ENCODE measurements around the gene ASB10.

ASB10 gene

DNA sequence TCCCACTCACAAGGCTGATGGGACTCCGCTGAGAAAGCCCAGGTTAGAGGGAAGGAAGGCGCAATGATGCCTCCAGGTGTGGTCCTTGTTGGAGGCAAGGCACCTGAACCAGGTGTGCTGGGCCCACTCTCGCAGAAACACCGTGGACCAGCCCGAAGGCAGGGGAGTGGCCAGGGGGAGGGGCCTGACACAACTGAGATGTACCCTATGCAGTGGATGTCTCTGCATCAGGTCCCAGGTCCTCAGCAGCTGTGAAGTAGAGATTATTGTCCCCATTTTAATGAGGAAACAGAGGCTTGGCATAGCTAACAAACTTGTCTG is 51.6 kb downstream of the ASB10 start:
- DNase-seq, result no peak

DNA sequence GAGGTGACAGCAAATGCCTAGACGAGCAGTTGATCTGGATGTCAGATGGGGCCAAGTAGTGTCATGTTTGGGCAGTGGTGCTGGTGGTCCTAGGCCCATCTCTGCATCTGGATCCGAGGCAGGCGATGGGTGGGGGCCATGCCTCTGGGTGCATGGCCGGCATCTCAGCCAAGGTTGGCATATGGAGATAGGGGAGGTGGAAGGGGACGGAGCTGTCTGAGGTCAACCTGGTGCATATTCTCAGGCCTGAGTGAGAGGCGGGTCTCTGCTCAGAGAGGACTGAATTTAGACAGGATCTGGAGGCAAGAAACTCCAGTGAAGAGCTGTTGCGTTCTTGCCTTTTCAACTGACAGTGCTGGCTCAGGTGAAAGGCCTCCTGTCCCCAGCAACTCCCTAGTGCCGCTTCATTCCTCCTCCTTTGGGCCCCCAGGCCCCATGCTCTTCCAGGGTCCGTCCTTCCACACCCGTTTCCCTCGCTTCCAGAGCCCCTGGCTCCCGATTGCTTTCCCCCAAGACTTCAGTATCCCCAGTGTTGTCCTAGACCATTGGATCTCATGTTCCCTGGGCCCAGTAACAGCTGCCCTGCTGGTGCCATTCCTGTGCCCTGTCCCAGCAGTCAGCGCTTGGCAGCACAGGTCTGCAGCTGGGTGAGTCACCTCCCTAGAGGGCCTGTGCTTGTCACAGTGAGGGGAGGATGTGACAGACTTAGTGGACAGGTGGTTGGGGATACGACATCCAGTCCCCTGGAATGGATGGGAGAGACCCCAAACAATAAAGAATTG is 52.1 kb downstream of the ASB10 start:
- no peak for DNase-seq

DNA sequence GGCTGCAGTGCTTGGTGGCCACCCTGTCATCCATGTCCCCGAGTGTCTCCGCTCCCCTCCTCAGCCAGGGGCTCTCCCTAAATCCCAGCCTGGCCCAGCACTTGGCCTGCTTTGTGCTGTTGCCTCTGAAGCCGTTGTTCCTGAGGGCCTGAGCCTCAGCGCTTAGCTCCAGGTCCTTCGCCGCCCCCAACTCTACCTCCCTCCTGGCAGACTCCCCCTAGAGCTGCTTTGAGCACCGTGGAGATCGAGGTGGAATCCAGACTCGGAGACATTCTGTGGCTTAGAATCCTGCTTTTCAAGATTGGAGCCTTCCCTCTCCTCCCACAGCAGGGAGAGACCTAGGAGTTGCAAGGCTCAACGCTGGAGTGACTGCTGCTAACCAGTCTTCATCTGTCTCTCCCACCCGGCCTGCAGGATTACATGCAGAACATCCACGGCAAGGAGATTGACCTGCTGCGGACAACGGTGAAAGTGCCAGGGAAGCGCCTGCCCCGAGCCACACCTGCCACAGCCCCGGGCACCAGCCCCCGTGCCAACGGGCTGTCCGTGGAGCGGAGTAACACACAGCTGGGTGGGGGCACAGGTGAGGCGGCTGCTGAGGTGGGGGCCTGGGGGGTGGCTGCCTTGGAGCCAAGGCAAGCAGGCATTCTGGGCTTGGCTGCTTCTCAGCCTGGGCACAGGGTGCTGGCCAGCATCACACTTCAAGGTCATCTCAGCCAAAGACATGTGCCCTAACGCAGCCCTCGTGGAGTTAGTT is 52.9 kb downstream of the ASB10 start:
- DNase-seq, result no peak

DNA sequence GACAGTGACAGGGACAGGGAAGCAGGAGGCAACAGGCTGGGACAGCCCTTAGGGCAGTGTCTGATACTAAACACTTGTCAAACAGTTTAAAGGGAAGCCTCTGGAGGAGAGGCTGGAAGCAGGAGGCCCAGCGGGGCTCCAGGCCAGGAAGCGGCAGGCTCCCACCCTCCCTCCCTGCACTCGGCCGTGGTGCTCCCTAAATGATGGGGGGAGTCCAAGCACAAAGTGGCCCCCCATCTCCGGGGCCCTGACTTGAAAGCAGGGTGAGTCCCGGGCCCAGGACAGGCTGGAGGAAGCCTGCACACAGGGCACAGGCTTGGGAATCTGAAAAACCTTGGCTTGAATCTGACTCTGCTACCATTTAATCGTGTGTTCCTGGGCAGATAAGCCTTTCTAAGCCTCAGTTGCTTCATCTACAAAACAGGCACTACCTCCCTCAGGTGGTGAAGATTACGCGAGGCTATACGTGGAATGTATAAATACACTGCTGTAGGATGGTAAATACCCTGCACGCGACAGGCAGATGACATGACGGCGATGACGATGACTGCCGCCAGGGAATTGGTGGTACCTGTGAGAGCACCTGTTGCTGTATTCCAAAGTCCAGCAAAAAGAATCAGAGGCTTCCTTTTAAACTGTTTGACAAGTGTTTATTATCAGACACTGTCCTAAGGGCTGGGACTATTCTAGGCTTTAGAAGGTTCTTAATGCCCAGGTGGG is 53.6 kb downstream of the ASB10 start:
- DNase-seq, result no peak

DNA sequence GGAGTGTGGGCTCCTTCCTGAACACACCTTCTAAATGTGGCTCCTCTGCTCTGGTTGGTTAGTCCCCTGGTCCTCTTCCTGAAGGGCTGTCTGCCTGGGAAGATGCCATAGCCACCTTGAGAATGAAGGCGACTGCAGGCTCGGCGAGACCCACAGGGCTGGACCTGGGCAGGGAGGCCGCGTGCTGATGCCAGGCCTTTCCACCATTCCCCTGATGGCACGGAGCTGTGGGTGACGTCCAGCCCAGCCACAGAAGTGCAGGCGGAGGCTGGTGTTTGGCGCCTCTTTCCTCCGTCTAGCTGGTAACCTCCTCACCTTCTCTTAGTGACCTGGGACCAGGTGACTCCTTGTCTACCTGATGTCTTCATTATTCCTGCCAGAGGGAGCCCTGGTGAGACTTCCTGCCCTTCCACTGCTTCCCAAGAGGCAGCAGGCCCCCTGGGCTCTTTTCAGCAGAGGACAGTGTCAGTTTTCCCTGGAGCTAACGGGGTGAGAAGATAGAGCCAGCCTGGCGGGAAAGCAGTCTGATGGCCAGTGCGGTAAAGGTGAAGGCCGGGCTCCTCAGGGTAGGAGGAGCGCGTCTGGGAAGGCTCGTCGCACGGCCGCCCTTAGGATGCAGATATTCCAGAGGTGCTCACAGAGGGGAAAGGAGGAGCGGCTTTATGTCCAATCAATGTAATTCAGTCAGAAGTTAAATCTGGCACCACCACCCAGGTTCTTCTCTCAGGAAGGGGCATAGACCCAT is 54.4 kb downstream of the ASB10 start:
- no peak for DNase-seq

DNA sequence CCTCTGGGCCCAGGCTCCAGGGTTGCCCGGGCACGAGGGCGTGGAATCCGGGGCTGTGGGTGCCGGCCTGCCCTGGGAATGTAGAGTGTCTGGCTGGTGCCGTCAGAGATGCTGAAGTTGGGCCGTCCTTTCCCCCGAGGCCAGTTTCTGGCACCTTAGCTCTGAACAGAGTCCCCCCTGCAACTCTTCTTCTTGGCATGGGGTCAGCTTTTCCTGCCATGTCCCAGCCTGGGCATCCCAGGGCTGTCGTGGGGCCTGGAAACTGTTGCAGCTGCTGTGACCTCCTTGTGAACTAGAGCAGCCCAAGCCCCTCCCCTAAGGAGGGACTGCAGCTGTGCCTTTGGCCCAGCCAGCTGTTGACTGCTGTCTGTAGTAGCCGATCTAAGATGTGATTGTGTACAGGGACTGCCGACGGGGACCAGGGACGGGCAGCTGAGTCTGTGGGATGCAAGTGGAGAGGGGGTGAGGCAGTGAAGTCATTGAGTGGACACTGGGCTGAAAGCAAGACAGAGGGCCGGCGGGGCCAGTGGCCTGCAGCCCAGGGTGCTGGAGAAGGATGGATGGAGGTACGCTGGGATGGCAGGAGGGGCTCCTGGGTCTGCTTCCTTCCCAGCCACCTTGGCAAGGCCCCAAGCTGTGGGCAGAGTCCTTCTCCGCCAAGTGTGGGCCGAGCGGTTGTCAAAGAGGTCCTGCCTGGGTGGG is 55.3 kb downstream of the ASB10 start:
- DNase-seq, result no peak

DNA sequence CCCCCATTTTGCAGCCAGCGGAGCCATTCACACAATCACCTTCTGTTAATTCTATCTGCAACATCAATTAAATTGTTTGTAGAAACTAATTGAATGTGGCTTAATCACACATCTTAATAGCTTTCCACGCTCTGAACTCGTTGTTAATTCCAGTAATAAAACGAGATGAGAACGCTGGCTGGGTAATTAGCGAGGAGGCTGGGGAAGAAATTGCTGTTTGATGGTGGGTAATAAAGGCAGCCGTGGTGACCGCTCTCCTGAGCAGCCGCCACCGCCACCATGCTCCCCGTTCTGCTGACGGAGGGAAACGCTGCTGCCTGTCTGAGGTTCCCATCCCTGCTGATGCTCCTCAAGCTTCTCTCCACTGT is 55.8 kb downstream of the ASB10 start:
- DNase-seq, result no peak

DNA sequence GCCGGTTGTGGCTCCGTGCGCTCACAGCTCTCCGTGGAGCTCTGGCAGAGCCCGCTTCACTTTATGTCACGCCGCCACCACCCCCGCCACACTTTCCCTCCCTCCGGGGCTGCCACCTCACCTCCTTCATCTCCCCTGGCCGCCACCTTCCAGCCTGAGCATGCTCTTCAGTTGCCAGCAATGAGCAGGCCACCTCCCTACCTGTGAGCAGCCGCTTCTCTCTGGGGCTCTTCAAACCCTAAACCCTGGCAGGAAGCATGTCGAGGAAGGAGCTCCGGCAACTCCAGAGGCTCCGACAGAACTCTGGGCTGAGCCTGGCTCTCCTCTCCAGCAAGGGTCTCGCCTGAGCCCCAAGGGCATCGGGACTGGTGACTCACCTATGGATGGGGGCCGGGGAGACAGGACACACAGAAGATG is 56.3 kb downstream of the ASB10 start:
- DNase-seq, result no peak

DNA sequence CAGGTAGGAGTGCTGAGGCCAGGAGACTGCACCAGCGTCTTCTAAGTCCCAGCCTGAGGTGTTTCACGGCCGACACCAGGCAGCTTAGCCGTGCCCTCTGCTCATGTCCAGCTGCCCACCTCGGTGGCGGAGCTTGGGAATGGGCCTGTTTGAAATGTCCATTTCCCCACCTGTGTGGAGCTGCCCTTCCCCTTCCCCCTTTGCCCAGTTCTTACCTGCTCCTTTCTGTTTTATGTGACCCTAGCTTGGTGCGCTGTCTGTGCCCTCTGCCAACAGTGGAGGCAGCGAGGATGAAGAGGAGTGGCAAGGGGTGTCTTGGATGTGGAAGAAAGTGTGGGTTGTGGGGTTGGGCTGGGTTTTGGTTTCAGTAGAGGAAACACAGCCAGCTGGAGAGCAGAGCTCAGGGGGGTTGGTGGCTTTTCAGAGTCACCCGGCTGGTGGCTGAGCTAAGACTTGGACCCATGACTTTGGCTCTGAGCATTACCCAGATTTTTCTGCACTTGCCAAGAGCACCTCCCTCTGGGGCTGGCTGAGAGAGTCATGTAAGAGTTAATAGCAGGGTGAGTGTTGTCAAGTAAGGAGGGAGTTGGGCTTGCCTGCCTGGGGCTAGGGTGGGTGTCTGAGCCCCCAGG is 57.0 kb downstream of the ASB10 start:
- DNase-seq, result no peak

DNA sequence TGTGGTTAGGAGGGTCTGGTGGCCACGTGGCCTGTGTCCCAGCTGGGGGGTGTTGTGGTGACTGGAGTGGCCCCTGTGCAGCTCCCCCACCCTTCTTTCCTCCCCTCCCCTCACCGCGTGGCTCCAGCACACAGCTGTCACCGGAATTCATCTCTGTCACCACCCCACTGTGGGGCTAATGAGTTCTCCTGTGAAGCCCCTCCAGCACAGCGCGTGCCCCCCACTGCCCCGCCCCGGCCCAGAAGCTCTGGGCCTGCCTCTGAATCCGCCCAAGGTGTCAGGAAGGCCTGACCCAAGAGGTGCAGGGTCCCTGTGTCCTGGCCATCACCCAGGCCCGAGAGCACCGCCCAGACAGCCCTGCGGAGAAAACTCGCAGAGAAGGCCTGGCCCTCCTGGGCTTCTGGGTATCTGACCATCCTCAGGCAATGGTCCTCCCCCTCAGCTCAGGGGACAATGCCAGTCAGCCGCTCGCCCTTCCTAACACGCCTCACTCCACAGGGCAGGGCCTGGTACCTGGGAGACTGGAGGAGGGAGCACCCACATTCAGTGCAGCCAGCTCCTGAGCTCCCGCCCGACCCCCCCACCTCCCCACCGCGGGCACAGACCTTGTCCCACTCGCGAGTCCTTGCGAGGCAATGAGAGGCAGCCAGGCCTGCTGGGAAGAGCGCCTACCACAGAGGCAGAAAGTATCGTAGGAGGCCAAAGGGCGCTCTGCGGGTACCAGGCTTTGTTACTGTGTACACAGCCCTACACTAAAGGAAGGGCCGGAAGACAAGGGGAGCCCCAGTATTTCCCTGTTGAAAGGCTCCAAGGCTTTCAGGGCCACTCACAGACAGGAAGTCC is 57.7 kb downstream of the ASB10 start:
- no peak for DNase-seq

DNA sequence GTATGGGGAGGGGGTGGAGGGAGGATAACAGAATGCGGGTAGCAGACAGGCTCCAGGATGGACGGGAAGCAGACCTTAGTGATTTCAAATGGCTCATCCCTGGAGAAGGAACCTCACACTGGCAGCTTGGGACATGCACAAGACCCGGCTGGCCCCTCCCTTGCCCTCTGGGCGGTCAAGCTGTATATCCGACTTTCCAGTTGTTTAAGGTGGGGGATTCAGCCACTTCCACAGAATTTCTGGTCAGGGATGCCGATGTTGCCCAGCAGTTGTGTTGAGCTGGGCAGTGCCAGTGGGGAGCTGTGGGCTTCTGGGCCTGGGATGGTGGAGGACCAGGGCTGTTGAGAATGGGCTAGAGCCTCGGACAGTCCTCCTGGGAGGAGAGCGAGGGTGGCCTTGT is 58.3 kb downstream of the ASB10 start:
- no peak for DNase-seq

DNA sequence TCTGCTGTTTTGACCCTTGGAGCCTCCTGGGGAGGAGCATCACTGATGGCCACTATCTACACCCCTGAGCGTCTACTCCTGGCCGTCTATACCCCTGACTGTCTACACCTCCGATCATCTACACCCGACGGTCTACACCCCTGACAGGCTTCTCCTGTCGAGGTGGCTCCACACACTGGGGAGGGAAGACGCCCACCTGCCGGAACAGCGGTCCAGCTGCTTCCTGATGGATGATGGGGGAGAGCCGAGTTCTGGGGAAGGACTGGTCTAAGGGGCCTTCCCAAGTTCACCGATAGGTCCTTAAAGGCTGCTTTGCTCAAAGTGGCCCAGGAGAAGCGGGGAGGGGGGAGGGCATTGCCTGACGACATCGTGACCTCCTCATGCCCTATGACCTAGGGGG is 58.9 kb downstream of the ASB10 start:
- DNase-seq, result no peak

DNA sequence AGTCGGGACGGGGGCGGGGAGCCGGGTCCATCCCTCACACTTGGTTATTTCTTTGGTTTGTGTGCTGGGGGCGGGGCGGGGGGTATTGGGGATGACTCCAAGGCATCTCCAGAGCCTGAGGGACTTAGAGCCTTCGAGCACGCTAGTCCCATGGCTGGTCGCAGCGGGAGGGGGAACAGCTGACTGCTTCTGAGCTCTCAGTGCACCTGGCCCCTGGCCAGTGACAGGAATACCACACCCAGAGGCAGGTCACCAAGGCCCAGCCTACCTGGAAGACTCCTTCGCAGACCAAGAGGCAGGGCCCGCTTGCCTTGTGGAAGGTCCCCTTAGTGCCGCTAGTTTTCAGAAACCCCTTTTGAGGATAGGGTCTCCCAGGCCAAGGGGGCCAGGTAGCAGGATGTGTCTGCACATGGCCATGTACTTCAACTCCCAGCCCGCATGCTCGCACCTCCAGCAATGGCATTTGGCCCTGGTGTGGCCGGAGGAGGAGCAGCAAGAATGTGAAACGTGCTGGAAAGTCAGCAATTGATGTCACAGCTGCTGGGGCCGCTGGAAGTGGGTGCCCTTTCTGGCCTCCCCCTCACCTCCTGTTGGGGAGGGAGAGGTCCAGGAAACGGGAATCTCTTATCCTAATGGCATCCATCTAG is 60.4 kb downstream of the ASB10 start:
- no peak for DNase-seq

DNA sequence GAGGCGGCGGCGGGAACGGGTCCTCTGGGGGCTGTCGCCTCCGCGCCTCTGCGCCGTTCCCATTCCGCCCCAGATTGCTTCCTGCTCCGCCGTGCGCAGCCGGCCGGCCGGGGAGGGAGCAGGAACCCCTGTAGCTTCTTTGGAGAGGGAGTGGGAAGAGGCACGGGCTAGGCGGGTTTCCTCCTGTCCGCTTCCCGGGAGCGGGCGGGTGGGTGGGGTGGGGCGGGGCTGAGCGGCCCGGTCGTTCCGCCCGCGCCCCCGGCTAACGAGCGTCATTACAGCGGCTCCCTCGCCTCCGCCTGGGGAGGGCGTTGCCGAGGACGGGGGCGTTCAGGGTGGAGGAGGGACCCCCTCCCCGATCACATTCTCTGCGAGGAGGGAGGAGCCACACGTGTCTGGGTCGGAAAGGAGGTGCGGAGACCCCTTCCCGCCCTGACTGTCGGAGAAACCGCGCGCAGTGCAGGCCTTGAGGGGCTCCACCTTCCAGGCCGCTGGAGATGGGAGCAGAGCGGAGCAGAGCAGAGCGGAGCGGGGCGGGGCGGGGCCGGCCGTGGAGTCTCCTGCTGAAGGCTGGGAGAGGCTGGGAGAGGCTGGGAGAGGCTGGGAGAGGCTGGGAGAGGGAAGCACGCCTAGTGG is 61.1 kb downstream of the ASB10 start:
- no peak for DNase-seq
